GM23338 (cell line): ENCODE measurements around the gene DDAH2. TPM values are rescaled to one million over a fixed set of nuclear protein-coding genes. Genes with fewer than 3 reads are reported as not detected.

Experiments used
- ATAC-seq: fragments of 200-7000 bp; cut with Tn5 transposase; 3 replicates; pipeline ENCODE4 v1.9.1; 2020
- DNase-seq: peaks from one replicate; pipeline ENCODE4 v3.0.0-alpha.2; 2015; ENCODE audit warnings: low spot score
- H2AFZ ChIP-seq: fragments of 200-600 bp; sonication (generic); 2 replicates; pipeline ENCODE4 v1.8.0; 2016; ENCODE audit warnings: antibody characterized with exemption, mild to moderate bottlenecking, moderate library complexity
- H3F3A ChIP-seq: fragments of 200-600 bp; sonication (generic); replicated peaks from 2 replicates; pipeline ENCODE4 v1.8.0; 2017; ENCODE audit warnings: antibody characterized with exemption, mixed run types, low read depth
- H3K27ac ChIP-seq: fragments of 200-600 bp; sonication (generic); 2 replicates; pipeline ENCODE4 v1.6.1; 2016; ENCODE audit warnings: low read depth
- H3K27me3 ChIP-seq: fragments of 200-600 bp; sonication (generic); 2 replicates; pipeline ENCODE4 v1.8.0; 2016; ENCODE audit warnings: mild to moderate bottlenecking, mixed run types, moderate library complexity; ENCODE audit not compliant: insufficient read depth
- H3K36me3 ChIP-seq: fragments of 200-600 bp; sonication (generic); 2 replicates; pipeline ENCODE4 v1.8.0; 2016; ENCODE audit warnings: mild to moderate bottlenecking; ENCODE audit not compliant: insufficient read depth
- H3K4me1 ChIP-seq: fragments of 200-600 bp; sonication (generic); 2 replicates; pipeline ENCODE4 v1.8.0; 2016; ENCODE audit warnings: mild to moderate bottlenecking, moderate library complexity; ENCODE audit not compliant: insufficient read depth
- H3K4me2 ChIP-seq: fragments of 200-600 bp; sonication (generic); 2 replicates; pipeline ENCODE4 v1.7.1; 2017; ENCODE audit warnings: mixed run types
- H3K4me3 ChIP-seq: fragments of 200-600 bp; sonication (generic); 2 replicates; pipeline ENCODE4 v1.6.1; 2016; ENCODE audit warnings: mixed run types
- H3K79me2 ChIP-seq: fragments of 200-600 bp; sonication (generic); replicated peaks from 2 replicates; pipeline ENCODE4 v1.8.0; 2017; ENCODE audit warnings: mild to moderate bottlenecking; ENCODE audit not compliant: insufficient read depth
- H3K9me2 ChIP-seq: fragments of 200-600 bp; sonication (generic); 2 replicates; pipeline ENCODE4 v1.8.0; 2017; ENCODE audit not compliant: insufficient read depth
- H4K20me1 ChIP-seq: fragments of 200-600 bp; sonication (generic); replicated peaks from 2 replicates; pipeline ENCODE4 v1.8.0; 2017; ENCODE audit warnings: mild to moderate bottlenecking; ENCODE audit not compliant: insufficient read depth
- H3K27ac Mint-ChIP-seq: 2 replicates; pipeline ENCODE4 v1.8.0; 2020; ENCODE audit warnings: inconsistent platforms, mild to moderate bottlenecking, moderate library complexity, mixed read lengths
- H3K27me3 Mint-ChIP-seq: 3 replicates; pipeline ENCODE4 v1.8.0; 2022; ENCODE audit warnings: low read depth, mild to moderate bottlenecking, moderate library complexity, mixed read lengths, inconsistent platforms; ENCODE audit not compliant: insufficient read depth, poor library complexity
- H3K36me3 Mint-ChIP-seq: 3 replicates; pipeline ENCODE4 v1.8.0; 2021; ENCODE audit warnings: low read depth, mild to moderate bottlenecking, inconsistent platforms, moderate library complexity, mixed read lengths
- H3K4me1 Mint-ChIP-seq: 3 replicates; pipeline ENCODE4 v1.8.0; 2020; ENCODE audit warnings: mild to moderate bottlenecking, inconsistent platforms, mixed read lengths
- H3K4me3 Mint-ChIP-seq: 3 replicates; pipeline ENCODE4 v1.8.0; 2021; ENCODE audit warnings: moderate library complexity, mild to moderate bottlenecking, inconsistent platforms, mixed read lengths
- H3K9me3 Mint-ChIP-seq: 3 replicates; pipeline ENCODE4 v1.8.0; 2020; ENCODE audit warnings: moderate library complexity, mild to moderate bottlenecking, inconsistent platforms, mixed read lengths
- CREB1 ChIP-seq: fragments of 250-450 bp; sonication (Bioruptor Pico); IDR thresholded peaks from 2 replicates; pipeline ENCODE4 v1.5.0; 2020; ENCODE audit warnings: low read depth, mild to moderate bottlenecking, moderate library complexity
- CTCF ChIP-seq, 2 experiments: fragments of 200-600 bp in 1 of 2; sonication (generic) in 1 of 2; conservative IDR thresholded peaks; 2 replicates each; pipeline versions ENCODE4 v1.5.1 to v1.6.1; 2016 to 2017; ENCODE audit warnings: antibody characterized with exemption in 2 of 2, low read depth in 2 of 2, mild to moderate bottlenecking in 2 of 2, moderate library complexity in 1 of 2
- ETS1 ChIP-seq: IDR thresholded peaks from 2 replicates; pipeline ENCODE4 v1.6.1; 2016; ENCODE audit warnings: antibody characterized with exemption
- EZH2 ChIP-seq: fragments of 200-600 bp; sonication (generic); IDR thresholded peaks from one replicate; pipeline ENCODE4 v1.8.0; 2017; ENCODE audit warnings: antibody characterized with exemption, mild to moderate bottlenecking, low read depth; ENCODE audit not compliant: unreplicated experiment
- EZH2phosphoT487 ChIP-seq: fragments of 200-600 bp; sonication (generic); IDR thresholded peaks from one replicate; pipeline ENCODE4 v1.8.1; 2018; ENCODE audit warnings: antibody characterized with exemption; ENCODE audit not compliant: unreplicated experiment
- JUNB ChIP-seq: IDR thresholded peaks from one replicate; pipeline ENCODE4 v1.6.1; 2016; ENCODE audit warnings: antibody characterized with exemption; ENCODE audit not compliant: unreplicated experiment
- NANOG ChIP-seq: IDR thresholded peaks from 2 replicates; pipeline ENCODE4 v1.6.1; 2016; ENCODE audit warnings: antibody characterized with exemption, borderline replicate concordance
- POLR2AphosphoS5 ChIP-seq: IDR thresholded peaks from 2 replicates; pipeline ENCODE4 v1.6.1; 2016; ENCODE audit warnings: antibody characterized with exemption, low read depth
- REST ChIP-seq: IDR thresholded peaks from one replicate; pipeline ENCODE4 v1.6.1; 2018; ENCODE audit warnings: antibody characterized with exemption; ENCODE audit not compliant: unreplicated experiment
- STAT1 ChIP-seq: IDR thresholded peaks from one replicate; pipeline ENCODE4 v1.6.1; 2016; ENCODE audit warnings: antibody characterized with exemption; ENCODE audit not compliant: unreplicated experiment
- ZNF114 ChIP-seq: fragments of 250-450 bp; sonication (Bioruptor Pico); IDR thresholded peaks from 2 replicates; pipeline ENCODE4 v1.5.0; 2020; ENCODE audit warnings: mild to moderate bottlenecking, moderate library complexity
- ZNF331 ChIP-seq: fragments of 250-450 bp; sonication (Bioruptor Pico); IDR thresholded peaks from 2 replicates; pipeline ENCODE4 v1.5.0; 2020; ENCODE audit warnings: low read depth, mild to moderate bottlenecking, moderate library complexity
- ZNF462 ChIP-seq: fragments of 250-450 bp; sonication (Bioruptor Pico); IDR thresholded peaks from 2 replicates; pipeline ENCODE4 v1.5.0; 2020; ENCODE audit warnings: mild to moderate bottlenecking, moderate library complexity
- polyA plus RNA-seq: library from polyadenylated mRNA; unstranded; fragments of >200 nt; fragmentation: Nextera tagmentation; extraction: Ambion mirVana; gene quantifications from 2 replicates; pipeline ENCODE4 v1.2.1, GENCODE V29; 2016
- total RNA-seq: library from RNA; depleted of rRNA; stranded (reverse); fragments of >200 nt; shearing (Covaris generic); gene quantifications from 2 replicates; pipeline ENCODE4 v1.2.3, GENCODE V29; 2014

Gene DDAH2
- total and polyA plus RNA-seq, 2 experiments from 2014 or later: 58.7 to 65.1 TPM

GRCh38 chr6:31708224-31708623 is 20.9 kb downstream of the DDAH2 start:
- H3K4me1 ChIP-seq: peaks cover 3% of the 10 kb centered on the region; the same call in 1 of the 2 replicates
- DNase-seq: no peak
- H3K9me3 Mint-ChIP-seq: no peaks in the 10 kb centered on the region
- no peaks in the 10 kb centered on the region for H3K79me2 ChIP-seq
- no peak overlapping the region for H2AFZ ChIP-seq
- no peaks in the 10 kb centered on the region for H4K20me1 ChIP-seq
- TF ChIP-seq ETS1 (no peak), EZH2 (no peak), JUNB (no peak), CTCF (conservative IDR thresholded peaks at IDR 0.05; ENCODE audit: low read depth in 2 of 2) (no peak), REST (no peak), STAT1 (no peak), EZH2phosphoT487 (no peak), NANOG (no peak), CREB1 (CRISPR knock-in tag) (no peak), POLR2AphosphoS5 (no peak), ZNF462 (CRISPR knock-in tag) (no peak), ZNF114 (CRISPR knock-in tag) (no peak), ZNF331 (CRISPR knock-in tag) (no peak)
- no peak overlapping the region for H3K4me2 ChIP-seq
- H3K27ac Mint-ChIP-seq: no peak overlapping the region
- no peaks in the 10 kb centered on the region for H3K27me3 ChIP-seq
- H3F3A ChIP-seq: no peaks in the 10 kb centered on the region
- peaks cover 12% of the 10 kb centered on the region for H3K4me1 Mint-ChIP-seq
- no peak overlapping the region for H3K4me3 ChIP-seq
- peaks cover 13% of the 10 kb centered on the region for H3K27me3 Mint-ChIP-seq
- no peak overlapping the region for H3K27ac ChIP-seq
- H3K36me3 Mint-ChIP-seq: no peaks in the 10 kb centered on the region
- H3K9me2 ChIP-seq: no peaks in the 10 kb centered on the region
- no peaks in the 10 kb centered on the region for H3K36me3 ChIP-seq
- no peak overlapping the region for H3K4me3 Mint-ChIP-seq
- no peak for ATAC-seq
